Chondrocyte (in vitro differentiated cells): ENCODE results near the gene LRRC3C. TPM values are rescaled to one million over a fixed set of nuclear protein-coding genes. Genes with fewer than 3 reads are reported as not detected.

Source experiments
- total RNA-seq: library from RNA; stranded (reverse); gene quantifications from 3 replicates; pipeline ENCODE4 v1.2.1, GENCODE V29; 2021

The LRRC3C gene
- total RNA-seq, 1 donor from 2014 or later, result not detected

Other genes starting within 250 kb of the LRRC3C start
- gene PGAP3, start 239.7 kb upstream of the LRRC3C start, total RNA-seq, result 20.2 to 38.1 TPM (median 24.9 TPM) in 3 replicates
- 86.0 to 94.3 TPM (median 90.5 TPM) in 3 replicates for gene ERBB2, start 227.7 kb upstream of the LRRC3C start, total RNA-seq
- gene MIEN1, start 197.2 kb upstream of the LRRC3C start, total RNA-seq, result 45.3 to 48.5 TPM (median 46.5 TPM) in 3 replicates
- gene GRB7, start 189.8 kb upstream of the LRRC3C start, total RNA-seq, result 0.46 to 0.68 TPM in 2 of 3 replicates, not detected in the other
- gene IKZF3, start 63.4 kb upstream of the LRRC3C start, total RNA-seq, result not detected in 3 replicates
- gene ZPBP2, start 59.5 kb upstream of the LRRC3C start, total RNA-seq, result not detected in 3 replicates
- 6.0 to 8.1 TPM (median 6.8 TPM) in 3 replicates for gene GSDMB, start 9.1 kb upstream of the LRRC3C start, total RNA-seq
- 54.9 to 59.9 TPM (median 55.0 TPM) in 3 replicates for gene ORMDL3, start 131 bp upstream of the LRRC3C start, total RNA-seq
- not detected in 3 replicates for gene GSDMA, start 35.3 kb downstream of the LRRC3C start, total RNA-seq
- gene PSMD3, start 53.1 kb downstream of the LRRC3C start, total RNA-seq, result 83.6 to 101 TPM (median 86.9 TPM) in 3 replicates
- gene CSF3, start 87.7 kb downstream of the LRRC3C start, total RNA-seq, result not detected in 3 replicates
- gene MED24, start 126.7 kb downstream of the LRRC3C start, total RNA-seq, result 54.4 to 94.3 TPM (median 57.7 TPM) in 3 replicates
- gene THRA, start 135.2 kb downstream of the LRRC3C start, total RNA-seq, result 31.9 to 46.6 TPM (median 34.7 TPM) in 3 replicates
- 5.9 to 7.9 TPM (median 6.6 TPM) in 3 replicates for gene NR1D1, start 172.9 kb downstream of the LRRC3C start, total RNA-seq
- 86.8 to 103 TPM (median 96.2 TPM) in 3 replicates for gene MSL1, start 194.2 kb downstream of the LRRC3C start, total RNA-seq
- 70.2 to 78.3 TPM (median 70.6 TPM) in 3 replicates for gene CASC3, start 212.8 kb downstream of the LRRC3C start, total RNA-seq
- gene RAPGEFL1, start 249.7 kb downstream of the LRRC3C start, total RNA-seq, result 3.6 to 5.5 TPM (median 3.9 TPM) in 3 replicates